HG03520 (cell line): ENCODE measurements around the gene FHL3.
"Not testable (repeated sequence)": the region's sequence is repeated elsewhere in the genome, so short reads cannot be mapped to it uniquely, and the experiment has no call there.

Source experiments
- ATAC-seq: cut with Tn5 transposase; IDR thresholded peaks from one replicate; pipeline ENCODE4 v1.9.1; 2021; ENCODE audit warnings: mild to moderate bottlenecking, moderate library complexity; ENCODE audit not compliant: unreplicated experiment

The FHL3 gene

DNA sequence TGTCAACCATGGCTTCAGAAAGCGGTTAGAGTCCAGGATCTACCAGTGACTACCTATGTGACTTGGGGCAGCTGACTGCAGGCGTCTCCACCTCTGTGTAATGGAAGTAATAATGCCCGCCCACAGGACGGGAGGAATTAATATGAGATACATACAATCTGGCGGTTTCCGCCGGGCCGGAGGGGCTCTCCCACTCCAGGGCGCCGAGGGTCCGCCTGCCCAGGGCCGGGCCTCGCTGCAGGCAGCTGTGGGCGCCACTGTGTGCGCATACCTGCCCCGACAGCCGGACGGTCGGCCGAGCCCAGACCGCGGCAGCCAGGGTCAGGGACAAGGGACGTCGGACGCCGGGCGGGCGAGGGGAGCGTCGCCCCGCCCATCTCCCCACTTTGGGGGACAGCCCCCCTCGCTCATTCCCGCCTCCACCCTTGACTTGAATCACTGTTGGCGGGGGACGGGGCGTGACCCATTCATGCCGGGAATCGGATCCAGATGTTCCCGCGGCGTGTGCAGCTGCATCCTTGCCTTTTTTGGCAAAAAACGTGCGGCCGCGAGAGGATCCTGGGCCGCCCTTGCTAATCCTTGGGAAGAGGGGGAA is 9.5 kb downstream of the FHL3 start:
- no peak for ATAC-seq

DNA sequence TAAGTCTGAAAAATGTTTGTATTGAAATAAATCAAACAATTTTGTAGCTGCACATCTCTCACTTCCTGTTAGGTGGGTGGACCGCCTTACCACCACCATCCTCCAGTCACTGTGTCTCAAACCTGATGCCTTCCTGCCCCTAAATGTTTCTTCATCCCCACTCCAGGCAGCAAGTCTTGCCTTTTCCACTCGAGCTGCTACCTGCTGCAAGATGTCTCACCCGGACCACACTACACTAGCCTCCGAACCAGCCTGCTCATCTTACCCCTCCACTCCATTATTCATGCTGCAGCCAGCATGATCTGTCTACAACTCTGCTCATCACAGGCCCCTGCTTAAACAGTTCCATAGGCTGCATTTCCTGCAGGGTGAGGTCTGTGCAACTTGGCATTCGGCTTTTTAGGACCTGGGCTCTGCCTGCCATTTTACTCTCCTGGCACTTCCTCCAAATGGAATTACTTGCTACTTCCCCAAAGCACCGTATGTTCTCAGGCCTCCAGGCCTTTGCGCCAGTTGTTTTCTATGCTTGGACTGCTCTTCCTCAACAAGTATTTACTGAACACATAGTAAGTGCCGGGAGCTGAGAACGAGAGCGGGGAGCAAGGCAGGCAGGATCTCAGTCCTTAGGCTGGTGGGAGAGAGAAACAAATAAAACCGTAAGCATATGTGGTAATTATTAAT is 10.3 kb downstream of the FHL3 start:
- no peak for ATAC-seq

DNA sequence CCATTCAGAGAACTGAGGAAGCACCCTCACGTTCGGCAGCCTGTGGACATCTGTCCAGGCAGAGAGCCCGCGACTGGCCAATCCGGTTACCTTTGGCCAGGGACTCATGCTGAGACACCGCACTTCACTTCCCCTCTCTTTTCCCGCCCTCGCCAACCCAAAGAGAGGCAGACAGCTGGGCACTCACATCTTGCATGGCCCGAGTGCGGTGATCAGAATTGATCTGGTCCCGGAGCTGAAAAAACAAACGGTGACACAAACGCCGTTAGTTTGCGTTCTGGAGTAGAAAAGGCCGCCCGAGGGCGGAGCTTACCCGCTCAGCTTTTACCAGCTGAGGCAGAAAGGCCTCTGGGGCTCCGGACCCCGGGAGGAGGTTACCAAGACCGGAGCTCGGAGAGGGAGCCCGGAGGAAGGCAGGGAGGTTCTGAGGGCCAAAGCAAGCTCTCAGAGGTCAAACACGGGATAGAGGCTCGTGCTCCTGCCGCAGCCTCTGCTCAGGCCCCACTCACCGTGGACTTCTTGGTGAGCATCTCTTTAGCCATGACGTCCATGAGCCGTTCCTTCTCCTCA is 15.9 kb downstream of the FHL3 start:
- no peak for ATAC-seq

DNA sequence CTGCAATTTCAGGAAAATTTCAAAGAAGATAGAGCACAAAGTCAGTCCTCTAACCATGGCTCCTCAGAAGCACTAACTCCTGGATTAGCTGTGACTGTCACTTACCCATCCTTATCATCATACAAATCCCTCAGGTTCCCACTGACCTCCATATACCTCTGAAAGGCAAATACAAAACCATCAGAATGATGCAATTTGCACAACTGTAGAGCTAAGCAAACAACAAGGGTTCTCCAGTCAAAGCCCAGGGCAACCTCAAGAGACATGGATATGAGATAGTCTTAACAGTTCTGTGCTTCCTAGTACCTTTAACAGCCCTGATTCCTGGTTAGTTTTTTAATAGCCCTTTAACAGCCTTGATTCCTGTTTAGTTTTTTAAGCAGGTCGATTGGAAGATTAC is 17.6 kb downstream of the FHL3 start:
- no peak for ATAC-seq

DNA sequence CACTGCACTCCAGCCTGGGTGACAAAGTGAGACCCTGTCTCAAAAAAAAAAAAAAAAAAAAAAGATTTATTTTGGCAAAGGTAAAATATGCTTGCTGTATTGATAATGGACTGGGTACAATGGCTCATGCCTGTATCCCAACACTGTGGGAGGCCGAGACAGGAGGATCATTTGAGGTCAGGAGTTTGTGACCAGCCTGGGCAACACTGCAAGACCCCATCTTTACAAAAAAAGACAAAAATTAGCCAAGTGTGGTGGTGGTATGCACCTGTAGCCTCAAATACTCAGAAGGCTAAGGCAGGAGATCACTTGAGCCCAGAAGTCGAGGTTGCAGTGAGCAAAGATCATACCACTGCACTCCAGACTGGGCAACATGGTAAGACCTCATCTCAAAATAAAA is 21.8 kb downstream of the FHL3 start:
- ATAC-seq: no peak

DNA sequence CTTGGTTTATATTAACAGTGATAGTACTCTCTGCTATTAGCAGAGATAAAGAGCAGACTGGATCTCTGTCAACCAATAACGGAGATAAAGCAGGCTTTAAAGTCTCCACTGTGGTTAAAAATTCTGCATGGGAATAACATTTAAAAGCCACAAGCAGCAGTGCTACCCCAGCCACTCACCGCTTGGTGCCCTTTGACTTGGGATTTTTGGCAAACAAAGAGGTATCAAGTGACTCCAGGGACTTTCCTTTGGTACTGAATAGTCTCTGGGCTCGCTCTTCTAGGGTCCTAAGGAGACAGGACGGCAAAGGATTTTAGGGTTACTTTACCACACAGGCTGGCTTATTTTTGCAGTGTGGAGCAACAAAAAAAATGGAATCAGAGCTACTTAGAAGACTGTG is 26.8 kb downstream of the FHL3 start:
- ATAC-seq: no peak

DNA sequence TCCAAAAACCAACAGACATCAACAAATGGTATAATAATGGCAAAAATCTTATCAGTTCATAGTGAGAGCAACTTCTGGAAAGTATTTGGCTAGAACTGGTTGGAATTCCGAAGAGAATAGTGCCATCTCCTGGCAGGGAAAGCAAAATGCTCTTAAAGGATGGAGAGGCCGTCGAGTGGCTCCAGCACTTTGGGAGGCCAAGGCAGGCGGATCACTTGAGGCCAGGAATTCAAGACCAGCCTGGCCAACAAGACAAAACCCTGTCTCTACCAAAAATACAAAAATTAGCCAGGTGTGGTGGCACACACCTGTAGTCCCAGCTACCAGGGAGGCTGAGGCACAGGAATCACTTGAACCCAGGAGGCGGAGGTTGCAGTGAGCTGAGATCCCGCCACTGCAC is 30.2 kb downstream of the FHL3 start:
- not testable (repeated sequence) for ATAC-seq

DNA sequence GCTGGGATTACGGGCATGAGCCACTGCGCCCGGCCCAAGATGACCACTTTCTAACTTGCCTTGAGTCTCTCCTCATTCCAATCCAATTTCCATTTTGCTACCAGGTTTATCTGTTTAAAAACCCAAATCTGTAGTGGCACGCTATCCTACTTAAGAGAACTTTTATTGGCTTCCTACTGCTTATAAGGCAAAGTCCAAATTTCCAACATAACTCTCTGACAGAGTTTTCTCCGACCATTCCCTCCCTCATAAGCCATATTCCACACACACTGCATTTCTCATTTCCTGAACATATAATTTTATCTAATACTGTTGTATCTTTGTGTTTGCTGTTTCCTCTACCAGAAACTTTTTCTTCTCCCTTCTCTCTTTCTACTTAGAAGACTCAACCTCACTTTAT is 30.7 kb downstream of the FHL3 start:
- ATAC-seq: no peak

DNA sequence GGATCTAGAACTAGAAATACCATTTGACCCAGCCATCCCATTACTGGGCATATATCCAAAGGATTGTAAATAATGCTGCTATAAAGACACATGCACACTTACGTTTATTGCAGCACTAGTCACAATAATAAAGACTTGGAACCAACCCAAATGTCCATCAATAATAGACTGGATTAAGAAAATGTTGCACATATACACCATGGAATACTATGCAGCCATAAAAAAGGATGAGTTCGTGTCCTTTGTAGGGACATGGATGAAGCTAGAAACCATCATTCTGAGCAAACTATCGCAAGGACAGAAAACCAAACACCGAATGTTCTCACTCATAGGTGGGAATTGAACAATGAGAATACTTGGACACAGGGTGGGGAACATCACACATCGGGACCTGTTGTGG is 31.6 kb downstream of the FHL3 start:
- ATAC-seq: not testable (repeated sequence)

DNA sequence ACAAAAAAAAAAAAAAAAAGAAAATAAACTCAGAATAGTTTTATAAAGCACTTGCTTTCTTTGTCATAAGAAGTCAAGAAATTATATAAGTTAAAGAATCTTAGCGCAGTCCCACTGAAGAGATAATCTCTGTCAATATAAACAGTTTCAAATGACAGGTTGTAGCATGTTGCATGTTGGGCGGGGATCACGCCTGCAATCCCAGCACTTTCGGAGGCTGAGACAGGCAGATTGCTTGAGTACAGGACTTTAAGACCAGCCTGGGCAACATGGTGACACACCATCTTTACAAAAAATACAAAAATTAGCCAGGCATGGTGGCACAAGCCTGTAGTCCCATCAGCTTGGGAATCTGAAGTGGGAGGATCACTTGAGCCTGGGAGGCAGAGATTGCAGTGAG is 40.0 kb downstream of the FHL3 start:
- no peak for ATAC-seq

DNA sequence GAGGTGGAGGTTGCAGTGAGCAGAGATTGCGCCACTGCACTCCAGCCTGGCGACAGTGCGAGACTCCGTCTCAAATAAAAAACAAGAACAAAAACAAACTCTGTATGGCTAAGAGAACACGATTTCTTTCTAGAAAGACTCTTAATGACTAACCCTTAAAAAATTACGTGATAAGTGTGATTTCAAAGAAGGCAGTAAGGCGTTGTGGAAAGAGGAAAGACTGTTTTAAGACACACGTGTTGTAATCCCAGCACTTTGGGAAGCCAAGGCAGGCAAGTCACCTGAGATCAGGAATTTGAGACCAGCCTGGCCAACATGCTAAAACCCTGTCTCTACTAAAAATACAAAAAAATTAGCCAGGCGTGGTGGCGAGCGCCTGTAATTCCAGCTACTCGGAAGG is 41.2 kb downstream of the FHL3 start:
- not testable (repeated sequence) for ATAC-seq

DNA sequence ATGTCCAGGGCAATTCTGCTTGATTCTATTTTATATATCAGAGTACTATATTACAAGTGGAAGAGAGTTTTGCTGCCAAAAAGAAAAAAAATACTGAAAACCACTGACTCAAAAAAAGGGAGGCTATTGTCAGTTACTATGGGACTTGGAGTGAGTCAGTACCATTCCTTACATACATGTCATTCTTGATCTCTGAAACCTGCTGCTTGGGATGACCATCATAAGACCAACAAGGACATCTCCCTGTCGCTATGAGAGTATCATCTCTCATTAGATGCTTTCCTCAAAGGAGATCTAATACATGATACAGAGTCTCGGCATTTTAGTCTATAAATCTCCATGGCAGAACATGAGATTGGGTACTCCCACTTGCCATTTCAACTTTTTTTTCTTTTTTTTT is 46.6 kb downstream of the FHL3 start:
- ATAC-seq: no peak

DNA sequence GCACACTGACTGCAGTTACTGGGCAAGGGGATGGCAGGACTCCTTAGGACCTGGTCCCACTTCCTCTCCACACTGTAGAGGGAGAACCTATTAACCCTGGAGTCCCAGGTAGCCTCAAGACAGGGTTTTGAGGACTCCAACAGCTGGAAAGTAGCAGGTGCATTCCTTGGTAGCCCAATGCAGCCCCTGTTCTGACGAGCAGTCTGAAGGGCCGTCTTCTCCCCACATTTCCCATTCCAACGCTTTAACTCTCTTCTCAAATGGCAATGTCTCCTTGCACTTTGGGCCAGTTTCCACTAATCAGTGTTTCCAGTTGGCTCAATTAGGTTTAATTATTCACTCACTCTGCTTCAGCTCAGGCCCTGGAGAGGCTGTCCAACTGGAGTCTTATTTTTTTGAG is 49.6 kb downstream of the FHL3 start:
- ATAC-seq: no peak

DNA sequence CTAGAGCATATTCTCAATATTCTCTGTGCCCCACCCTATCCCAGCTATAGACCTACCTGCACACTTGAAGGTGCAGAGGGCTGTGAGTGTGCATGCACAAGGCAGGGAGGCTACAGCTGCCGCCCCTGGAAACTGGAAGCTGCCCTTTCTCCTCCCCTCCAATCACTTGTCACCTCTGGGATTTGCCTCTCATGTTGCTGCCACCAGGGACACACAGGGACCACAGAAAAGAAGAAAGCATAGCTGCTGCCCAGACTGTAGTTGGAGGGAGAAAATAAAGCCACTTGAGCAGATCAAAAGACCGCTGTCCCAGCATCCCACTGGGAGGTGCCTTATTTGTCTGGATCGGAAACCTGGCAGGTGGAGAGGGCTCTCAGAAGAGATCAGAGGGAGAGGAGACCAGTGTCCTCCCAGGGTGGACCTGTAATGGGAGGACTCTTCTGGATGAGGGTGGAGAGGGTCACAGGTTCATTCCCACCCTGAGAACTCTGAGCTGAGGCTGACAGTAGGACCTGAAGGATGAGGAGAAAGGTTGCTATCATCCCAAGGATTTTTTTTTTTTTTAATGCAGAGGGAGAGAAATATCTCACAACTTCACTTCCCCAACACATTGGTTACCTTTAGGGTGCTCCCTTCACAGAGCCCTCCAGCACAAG is 50.9 kb downstream of the FHL3 start:
- no peak for ATAC-seq

DNA sequence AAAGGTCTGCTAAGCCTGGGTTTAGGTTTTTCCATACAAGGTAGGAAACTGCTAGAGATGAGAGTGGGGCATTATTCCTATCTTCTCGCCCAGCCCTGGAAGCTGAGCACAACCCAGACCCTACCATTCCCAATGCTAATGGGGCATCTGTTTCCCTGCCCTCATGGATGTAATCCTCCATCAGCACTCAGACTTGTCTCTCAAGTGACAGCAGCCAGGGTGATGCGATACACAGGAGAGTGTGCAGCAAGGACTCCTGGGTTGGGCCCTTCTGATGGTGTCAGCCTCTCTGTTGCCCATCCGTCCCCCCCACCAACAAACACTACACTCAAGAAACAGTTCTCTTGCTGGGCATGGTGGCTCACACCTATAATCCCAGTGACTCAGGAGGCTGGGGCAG is 52.6 kb downstream of the FHL3 start:
- no peak for ATAC-seq

DNA sequence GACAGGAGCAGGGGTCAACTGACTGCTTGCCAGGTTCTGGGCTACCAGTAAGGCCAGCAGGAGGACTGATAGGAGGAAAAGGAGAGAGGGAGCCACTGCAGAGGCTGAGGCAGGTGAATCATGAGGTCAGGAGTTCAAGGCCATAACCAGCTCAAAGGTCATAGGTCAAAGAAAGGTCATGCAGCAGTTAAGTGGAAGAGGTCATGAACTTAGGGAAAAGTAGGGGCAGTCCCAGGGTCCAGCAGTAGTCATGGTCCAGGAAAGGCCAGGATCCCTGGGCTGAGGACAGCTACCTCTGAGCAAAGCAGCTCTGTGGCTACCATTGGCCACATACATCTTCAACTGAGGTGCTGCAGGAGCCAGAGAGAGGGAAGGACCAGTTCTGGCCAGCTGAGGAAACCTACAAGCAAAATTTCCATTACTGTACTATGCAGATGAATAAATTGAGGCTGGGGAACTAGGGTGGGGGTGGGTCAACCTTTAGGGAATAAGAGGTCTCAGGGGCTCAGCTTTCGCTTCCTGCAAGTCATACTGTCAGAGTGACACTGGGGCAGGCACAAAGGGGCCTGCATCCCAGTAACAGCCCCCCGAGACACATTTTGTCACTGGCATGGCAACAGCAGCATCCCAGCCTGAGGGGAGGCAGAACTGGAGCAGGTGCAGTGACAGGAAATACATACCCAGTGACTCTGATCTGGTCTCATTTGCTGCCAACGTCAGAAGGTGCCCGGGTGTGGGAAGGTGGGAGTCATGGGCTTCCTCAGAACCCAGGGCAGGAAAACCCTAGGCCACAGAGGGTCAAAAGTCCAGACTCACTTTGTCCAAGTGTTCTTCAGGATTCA is 53.3 kb downstream of the FHL3 start:
- no peak for ATAC-seq

DNA sequence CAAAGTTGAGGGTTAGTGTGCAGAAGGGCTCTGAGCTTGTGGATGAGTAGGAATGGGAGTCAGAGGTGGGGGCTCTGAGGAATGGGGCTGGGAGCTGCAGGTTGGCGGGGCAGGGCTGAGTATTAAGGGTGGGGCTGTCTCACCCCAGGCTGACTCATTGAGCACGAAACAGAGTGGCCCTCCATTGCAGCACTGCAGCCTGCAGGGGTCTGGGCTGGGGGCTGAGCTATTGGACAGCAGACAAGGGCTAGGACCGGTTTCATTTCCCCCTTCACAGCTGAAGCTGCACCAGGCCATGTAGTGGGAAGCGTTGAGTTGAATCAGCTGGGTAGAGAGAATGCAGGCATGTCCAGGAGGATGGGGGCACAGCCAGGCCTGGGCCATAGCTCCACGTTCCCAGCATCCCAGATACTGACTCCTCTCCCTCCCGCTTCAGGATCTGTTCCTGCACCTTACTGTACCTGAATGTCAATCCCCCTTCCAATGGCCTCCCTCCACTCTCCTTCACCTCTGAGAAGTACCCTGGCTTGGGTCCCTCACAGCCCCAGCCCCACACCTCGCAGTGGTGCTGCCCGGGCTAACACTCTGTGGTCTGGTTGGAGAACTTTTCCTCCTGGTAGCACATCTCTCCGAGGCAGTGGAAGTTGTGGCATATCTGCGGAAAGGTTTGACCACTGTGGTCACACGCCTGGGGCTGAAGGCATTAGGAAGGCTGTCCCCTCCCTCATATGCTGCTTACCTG is 54.1 kb downstream of the FHL3 start:
- ATAC-seq: no peak

DNA sequence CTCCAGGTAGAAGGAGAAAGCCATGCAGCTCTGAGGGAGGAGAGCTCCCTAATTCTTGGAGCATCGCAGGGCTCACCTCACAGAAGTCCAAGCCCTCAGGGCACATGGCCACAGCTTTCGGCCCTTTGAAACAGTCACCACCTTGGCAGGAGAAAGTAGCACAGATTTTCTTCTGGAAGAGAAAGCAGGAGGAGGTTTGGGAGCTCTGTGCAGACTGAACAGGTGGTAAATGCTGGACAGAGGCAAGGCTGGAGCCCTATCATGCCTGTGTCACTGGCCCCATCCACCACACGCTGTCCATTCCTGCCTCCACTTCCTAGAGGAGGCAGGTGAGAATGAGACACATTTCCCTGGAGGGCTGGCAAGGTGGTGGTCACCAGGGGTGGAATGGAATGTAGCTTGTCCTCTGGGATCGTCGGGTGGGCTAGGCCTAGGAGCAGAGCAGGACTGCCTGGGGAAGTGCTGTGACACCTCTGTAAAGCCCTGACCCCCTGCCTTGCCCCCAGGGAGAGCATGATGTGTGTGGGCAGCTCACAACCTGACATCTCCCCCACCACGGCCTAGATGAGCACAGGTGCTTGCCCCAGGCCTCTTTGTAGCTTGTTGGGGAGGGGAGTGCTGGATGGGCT is 55.7 kb downstream of the FHL3 start:
- no peak for ATAC-seq

DNA sequence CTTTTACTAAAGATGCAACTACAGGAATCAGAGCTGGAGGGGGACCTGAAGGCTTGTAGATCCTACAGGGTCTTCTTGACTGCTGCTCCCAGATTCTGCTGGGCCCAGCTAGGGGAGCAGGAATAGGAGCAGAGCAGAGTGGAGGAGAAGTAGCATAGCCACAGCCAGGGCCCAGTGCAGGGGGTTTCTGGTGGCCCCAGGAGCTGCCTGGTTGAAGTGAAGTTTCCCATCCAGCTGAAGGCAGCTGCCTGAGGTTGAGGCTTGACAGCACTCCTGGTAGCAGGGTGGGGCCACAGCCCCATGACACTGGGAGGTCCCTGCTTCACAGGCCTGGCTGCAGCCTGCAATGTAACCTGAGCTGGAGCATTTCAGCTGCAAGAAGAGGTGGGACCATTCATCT is 56.5 kb downstream of the FHL3 start:
- ATAC-seq: no peak

DNA sequence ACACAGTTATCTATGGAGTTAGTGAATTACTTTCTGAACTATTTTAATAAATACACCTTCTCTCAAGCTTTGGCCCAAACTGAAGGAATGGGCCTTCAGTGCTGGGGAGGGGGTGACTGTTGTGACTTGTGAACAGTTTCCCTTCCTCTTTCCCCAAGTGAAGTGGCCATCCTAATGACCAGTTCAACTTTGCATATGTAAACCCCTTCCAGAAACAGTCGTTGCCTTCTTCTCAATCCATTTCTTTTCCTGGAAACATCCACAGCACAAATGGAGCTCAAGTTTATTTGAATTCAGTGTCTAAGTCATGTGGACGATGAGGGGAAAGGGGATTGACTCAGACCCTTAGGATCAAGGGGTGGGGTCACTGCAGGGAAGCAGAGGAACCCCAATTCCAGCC is 57.1 kb downstream of the FHL3 start:
- ATAC-seq: no peak
